ENCODE data around the gene COL11A1. TPM values are rescaled to one million over a fixed set of nuclear protein-coding genes. Genes with fewer than 3 reads are reported as not detected.

COL11A1 gene
- polyA plus RNA-seq, 1 donor from 2014 or later, result 4.6 TPM

- Histone ChIP-seq H3K4me3 (ENCODE audit: low read length) (peak overlapping the region; percentile 61), H3K27ac (ENCODE audit: low read length) (no peak overlapping the region), H3K27me3 (ENCODE audit: insufficient read depth, low read depth, low read length) (peaks cover 21% of the 10 kb centered on the region)
Observed at GRCh38 chr1:103106426-103107341, 1.6 kb downstream of the COL11A1 start.

GRCh38 chr1:103101399-103101798 lies 6.9 kb downstream of the COL11A1 start:
- Histone ChIP-seq H3K27ac (ENCODE audit: low read length) (no peak overlapping the region), H3K79me2 (replicated peaks; ENCODE audit: insufficient read depth, low read length) (peaks cover 40% of the 10 kb centered on the region), H3K27me3 (ENCODE audit: insufficient read depth, low read depth, low read length) (no peaks in the 10 kb centered on the region), H3K9me3 (ENCODE audit: low read length) (no peaks in the 10 kb centered on the region), H3K9ac (ENCODE audit: low read length) (no peak overlapping the region), H3K4me2 (ENCODE audit: low read length) (no peak overlapping the region), H2AFZ (ENCODE audit: low read depth, low read length) (no peak overlapping the region), H3K36me3 (ENCODE audit: insufficient read depth, low read length) (no peaks in the 10 kb centered on the region), H3K4me3 (ENCODE audit: low read length) (no peak overlapping the region), H3K9me2 (ENCODE audit: insufficient read depth, low read length) (no peaks in the 10 kb centered on the region), H3F3A (ENCODE audit: insufficient read depth, low read length, poor library complexity, severe bottlenecking) (no peaks in the 10 kb centered on the region), H4K20me1 (ENCODE audit: insufficient read depth) (no peaks in the 10 kb centered on the region)
- no peak for TF ChIP-seq CTCF (IDR thresholded peaks at IDR 0.05; ENCODE audit: poor library complexity, severe bottlenecking)
- TF ChIP-seq EP300 (conservative IDR thresholded peaks at IDR 0.05; ENCODE audit: poor library complexity, severe bottlenecking), result no peak
- no peak for TF ChIP-seq RAD21 (conservative IDR thresholded peaks at IDR 0.05)
- no peak for TF ChIP-seq MXI1 (conservative IDR thresholded peaks at IDR 0.05; ENCODE audit: poor library complexity, severe bottlenecking)
- no peak for TF ChIP-seq SMC3 (conservative IDR thresholded peaks at IDR 0.05; ENCODE audit: poor library complexity)
- TF ChIP-seq TAF1 (IDR thresholded peaks at IDR 0.05; ENCODE audit: low read depth), result no peak
- no peak for TF ChIP-seq REST (IDR thresholded peaks at IDR 0.05; ENCODE audit: borderline replicate concordance)
- no peak for TF ChIP-seq EZH2 (IDR thresholded peaks at IDR 0.05; ENCODE audit: borderline replicate concordance, insufficient read depth, low read length, poor library complexity, severe bottlenecking)
- TF ChIP-seq POLR2AphosphoS5 (IDR thresholded peaks at IDR 0.05), result no peak

More at GRCh38 chr1:103106426-103107341, 1.6 kb downstream of the COL11A1 start:
- Histone ChIP-seq H3K9me2 (ENCODE audit: insufficient read depth, low read length) (no peaks in the 10 kb centered on the region), H3K9ac (ENCODE audit: low read length) (no peak overlapping the region), H3K9me3 (ENCODE audit: low read length) (no peaks in the 10 kb centered on the region), H2AFZ (ENCODE audit: low read depth, low read length) (no peak overlapping the region), H3K79me2 (replicated peaks; ENCODE audit: insufficient read depth, low read length) (peaks cover 31% of the 10 kb centered on the region), H3K4me2 (ENCODE audit: low read length) (peak overlapping the region; percentile 13), H4K20me1 (ENCODE audit: insufficient read depth) (no peaks in the 10 kb centered on the region), H3F3A (ENCODE audit: insufficient read depth, low read length, poor library complexity, severe bottlenecking) (peaks cover 4% of the 10 kb centered on the region), H3K36me3 (ENCODE audit: insufficient read depth, low read length) (no peaks in the 10 kb centered on the region)
- TF ChIP-seq EZH2 (IDR thresholded peaks at IDR 0.05; ENCODE audit: borderline replicate concordance, insufficient read depth, low read length, poor library complexity, severe bottlenecking) (no peak), TAF1 (IDR thresholded peaks at IDR 0.05; ENCODE audit: low read depth) (no peak), SMC3 (conservative IDR thresholded peaks at IDR 0.05; ENCODE audit: poor library complexity) (peak; percentile 57), POLR2AphosphoS5 (IDR thresholded peaks at IDR 0.05) (no peak), RAD21 (conservative IDR thresholded peaks at IDR 0.05) (peak; percentile 40), CTCF (IDR thresholded peaks at IDR 0.05; ENCODE audit: poor library complexity, severe bottlenecking) (peak; percentile 64), EP300 (conservative IDR thresholded peaks at IDR 0.05; ENCODE audit: poor library complexity, severe bottlenecking) (no peak)

Data from neural cell (in vitro differentiated cells).